IMR-90 (cell line): ENCODE measurements around the gene SRD5A1. TPM values are rescaled to one million over a fixed set of nuclear protein-coding genes. Genes with fewer than 3 reads are reported as not detected.

Source experiments
- ATAC-seq: fragments of 200-7000 bp; cut with Tn5 transposase; 2 replicates; pipeline ENCODE4 v1.9.1; 2020; ENCODE audit warnings: low read depth, mild to moderate bottlenecking, moderate library complexity
- BruUV-seq: library from RNA; stranded (reverse); fragments of 400-500 nt; replicated peaks from 2 replicates; lab custom pipeline; 2021; lab: Mats Ljungman, UMichigan
- CTCF ChIA-PET: fragments of 300-600 bp; formaldehyde crosslinking; extraction: SDS; loops from one replicate; lab custom pipeline; 2021; ENCODE audit warnings: antibody characterized with exemption; lab: Yijun Ruan, JAX
- POLR2A ChIA-PET: fragments of 300-600 bp; sonication (Branson Sonifier 250); formaldehyde crosslinking; loops from one replicate; lab custom pipeline; 2022; ENCODE audit warnings: antibody characterized with exemption; ENCODE audit not compliant: unreplicated experiment; lab: Charles Lee
- DNase-seq: peaks from one replicate; pipeline ENCODE4 v3.0.0; 2013
- H2AFZ ChIP-seq: replicated peaks from 2 replicates; pipeline ENCODE3; 2013; ENCODE audit warnings: low read length, mild to moderate bottlenecking; ENCODE audit not compliant: poor library complexity
- H2AK5ac ChIP-seq: 2 replicates; pipeline ENCODE4 v1.6.1; 2013; ENCODE audit warnings: low read depth, low read length, inconsistent platforms
- H2AK9ac ChIP-seq: replicated peaks from 2 replicates; pipeline ENCODE3; 2013; ENCODE audit warnings: mild to moderate bottlenecking, low read depth, low read length, moderate library complexity; ENCODE audit not compliant: poor library complexity
- H2BK120ac ChIP-seq: 2 replicates; pipeline ENCODE4 v1.6.1; 2013; ENCODE audit warnings: low read depth, low read length, inconsistent platforms
- H2BK15ac ChIP-seq: 3 replicates; pipeline ENCODE4 v1.6.1; 2013; ENCODE audit warnings: low read depth, low read length, inconsistent platforms
- H2BK20ac ChIP-seq: 2 replicates; pipeline ENCODE4 v1.6.1; 2013; ENCODE audit warnings: low read depth, mild to moderate bottlenecking, inconsistent platforms, low read length, moderate library complexity
- H2BK5ac ChIP-seq: 2 replicates; pipeline ENCODE4 v1.6.1; 2013; ENCODE audit warnings: mild to moderate bottlenecking, low read depth, low read length, inconsistent platforms; ENCODE audit not compliant: poor library complexity, severe bottlenecking
- H3K14ac ChIP-seq: replicated peaks from 2 replicates; pipeline ENCODE4 v1.6.1; 2013; ENCODE audit warnings: low read depth, low read length, inconsistent platforms
- H3K18ac ChIP-seq: 2 replicates; pipeline ENCODE4 v1.6.1; 2013; ENCODE audit warnings: low read depth, low read length, control low read depth
- H3K23ac ChIP-seq: 2 replicates; pipeline ENCODE4 v1.6.1; 2013; ENCODE audit warnings: low read depth, low read length, inconsistent platforms
- H3K27ac ChIP-seq: 2 replicates; pipeline ENCODE4 v1.5.1; 2013; ENCODE audit warnings: mild to moderate bottlenecking, control low read depth, low read length; ENCODE audit not compliant: insufficient read depth
- H3K27me3 ChIP-seq: 2 replicates; pipeline ENCODE4 v1.6.1; 2013; ENCODE audit warnings: low read length; ENCODE audit not compliant: control insufficient read depth, insufficient read depth
- H3K36me3 ChIP-seq: 2 replicates; pipeline ENCODE4 v1.6.1; 2013; ENCODE audit warnings: low read length, mixed read lengths; ENCODE audit not compliant: control insufficient read depth, insufficient read depth
- H3K4ac ChIP-seq: 2 replicates; pipeline ENCODE4 v1.6.1; 2013; ENCODE audit warnings: low read depth, low read length, inconsistent platforms
- H3K4me1 ChIP-seq: 2 replicates; pipeline ENCODE4 v1.6.1; 2013; ENCODE audit warnings: low read length, mixed read lengths; ENCODE audit not compliant: control insufficient read depth, insufficient read depth
- H3K4me2 ChIP-seq: 2 replicates; pipeline ENCODE4 v1.6.1; 2013; ENCODE audit warnings: low read depth, mild to moderate bottlenecking, control low read depth, low read length, moderate library complexity
- H3K4me3 ChIP-seq: 2 replicates; pipeline ENCODE4 v1.5.1; 2013; ENCODE audit warnings: low read depth, mild to moderate bottlenecking, control low read depth, low read length, moderate library complexity; ENCODE audit not compliant: insufficient read depth
- H3K56ac ChIP-seq: 2 replicates; pipeline ENCODE4 v1.6.1; 2013; ENCODE audit warnings: low read length, inconsistent platforms; ENCODE audit not compliant: insufficient read depth; ENCODE audit errors: extremely low read depth
- H3K79me1 ChIP-seq, 2 experiments: 2 replicates each; pipeline ENCODE4 v1.6.1; 2013; ENCODE audit warnings: low read length in 2 of 2, inconsistent platforms in 1 of 2, low read depth in 1 of 2
- H3K9ac ChIP-seq: 2 replicates; pipeline ENCODE4 v1.6.1; 2013; ENCODE audit warnings: low read depth, low read length, control low read depth
- H3K9me1 ChIP-seq: 2 replicates; pipeline ENCODE4 v1.6.1; 2013; ENCODE audit warnings: low read length, inconsistent platforms; ENCODE audit not compliant: insufficient read depth
- H3K9me3 ChIP-seq: 2 replicates; pipeline ENCODE4 v1.6.1; 2013; ENCODE audit warnings: low read length; ENCODE audit not compliant: control insufficient read depth, insufficient read depth
- H4K20me1 ChIP-seq: 2 replicates; pipeline ENCODE4 v1.6.1; 2013; ENCODE audit warnings: low read length, inconsistent platforms; ENCODE audit not compliant: insufficient read depth
- H4K5ac ChIP-seq: 2 replicates; pipeline ENCODE4 v1.6.1; 2013; ENCODE audit warnings: mild to moderate bottlenecking, low read depth, low read length, control low read depth
- H4K8ac ChIP-seq, 2 experiments: 2 replicates each; pipeline ENCODE4 v1.6.1; 2013; ENCODE audit warnings: low read depth in 2 of 2, low read length in 2 of 2, control low read depth in 1 of 2, inconsistent platforms in 1 of 2
- H4K91ac ChIP-seq: 2 replicates; pipeline ENCODE4 v1.6.1; 2013; ENCODE audit warnings: low read depth, low read length, inconsistent platforms; ENCODE audit not compliant: insufficient read depth
- BHLHE40 ChIP-seq: fragments of 150-350 bp; IDR thresholded peaks from 2 replicates; pipeline ENCODE4 v1.6.1; 2016; ENCODE audit warnings: mild to moderate bottlenecking, low read depth, low read length
- MAZ ChIP-seq: IDR thresholded peaks from 2 replicates; pipeline ENCODE4 v1.6.1; 2012; ENCODE audit warnings: low read depth, mild to moderate bottlenecking, low read length, improper control_type of control experiment, moderate library complexity, borderline replicate concordance
- USF2 ChIP-seq: fragments of 150-350 bp; IDR thresholded peaks from 2 replicates; pipeline ENCODE4 v1.6.1; 2017; ENCODE audit warnings: mild to moderate bottlenecking, antibody characterized with exemption, low read length, low read depth
- WGBS, 2 experiments: methylation state at CpG; one replicate each; pipeline versions ENCODE4 v1.1.5 to v1.1.7; 2013; ENCODE audit warnings: missing lambda C conversion rate in 2 of 2; ENCODE audit not compliant: insufficient read length in 1 of 2; ENCODE audit errors: extremely low coverage in 2 of 2; 5-methylcytosine and 5-hydroxymethylcytosine counted together
- dilution Hi-C: fragments of 300-500 bp; cut with HindIII; formaldehyde crosslinking; loops from one replicate; pipeline ENCODE4 v1.14.3; 2018; ENCODE audit warnings: low sequenced_read_pairs; ENCODE audit not compliant: unreplicated experiment
- in situ Hi-C: fragments of 300-500 bp; cut with MboI; formaldehyde crosslinking; loops from 3 replicates; pipeline ENCODE4 v1.14.3; 2019; ENCODE audit warnings: low sequenced_read_pairs, inconsistent platforms, mixed read lengths
- intact Hi-C: fragments of 100-400 bp; cut with micrococcal nuclease; formaldehyde crosslinking; loops from 2 replicates; pipeline ENCODE4 v1.10.0; 2022
- polyA plus RNA-seq, 3 experiments: library from polyadenylated mRNA; depleted of rRNA; stranded (reverse); fragments of >200 nt; gene quantifications; 2 replicates each; pipeline ENCODE4 v1.2.3, GENCODE V29; 2012; ENCODE audit warnings: low replicate concordance in 1 of 3
- total RNA-seq: library from RNA; depleted of rRNA; stranded (reverse); fragments of >200 nt; gene quantifications from 2 replicates; pipeline ENCODE4 v1.2.3, GENCODE V29; 2012

The SRD5A1 gene
- total and polyA plus RNA-seq, 2 of the 4 experiments (the other 2 are of a cell fraction) = 6.3 to 18.2 TPM

- Histone ChIP-seq H3K4me2 (no peak overlapping the region), H3K9ac (no peak overlapping the region), H3K4ac (no peak overlapping the region), H3K18ac (no peak overlapping the region), H2BK5ac (no peak overlapping the region), H3K9me1 (no peaks in the 10 kb centered on the region), H2AFZ (no peak overlapping the region), H3K14ac (no peak overlapping the region), H3K9me3 (no peaks in the 10 kb centered on the region), H2BK15ac (no peak overlapping the region), H2AK5ac (no peak overlapping the region), H4K5ac (no peak overlapping the region), H3K4me1 (peaks cover 5% of the 10 kb centered on the region; the same call in 1 of the 2 replicates), H3K36me3 (no peaks in the 10 kb centered on the region), H4K91ac (no peak overlapping the region), H2BK20ac (no peak overlapping the region), H3K4me3 (no peak overlapping the region), H2BK120ac (no peak overlapping the region), H2AK9ac (no peak overlapping the region), H4K8ac (no peak overlapping the region), H4K20me1 (no peaks in the 10 kb centered on the region), H3K27ac (no peak overlapping the region), H3K23ac (no peak overlapping the region), H3K27me3 (peaks cover 36% of the 10 kb centered on the region), H3K56ac (no peak overlapping the region), H3K79me1 (no peaks in the 10 kb centered on the region)
- dilution Hi-C loops = no loop called here
- in situ Hi-C loops = no loop called here
- POLR2A ChIA-PET = no interaction called here
- no peak for DNase-seq
- TF ChIP-seq MAZ (no peak), USF2 (no peak), BHLHE40 (no peak)
- CTCF ChIA-PET = no interaction called here
- no TSS peak for BruUV-seq
- ATAC-seq = no peak
- WGBS, 2 experiments = 70% methylated on average over 2 of the region's 5 CpGs; no CpG with 5 or more reads in 1 of the 2 experiments
- intact Hi-C loops = no loop called here
Measured at GRCh38 chr5:6586647-6587042, 46.6 kb upstream of the SRD5A1 start.
